Astrocyte of the cerebellum (primary cell): Measurements from ENCODE around the gene OR52N1.

ENCODE experiments used
- DNase-seq: peaks from one replicate; pipeline ENCODE4 v3.0.0-alpha.2; 2011; ENCODE audit warnings: low read depth
- H3K4me3 ChIP-seq: 2 replicates; pipeline ENCODE4 v1.5.1; 2011; ENCODE audit warnings: mild to moderate bottlenecking, low read depth, low read length, moderate library complexity
- in situ Hi-C: cut with HindIII; loops from 2 replicates; pipeline ENCODE4 v1.10.0; 2017; ENCODE audit warnings: low sequenced_read_pairs
- TF ChIP-seq, protein P1 (sequence below): IDR thresholded peaks from 2 replicates; pipeline ENCODE4 v1.5.1; 2012; ENCODE audit warnings: low read length, low read depth, moderate library complexity, mild to moderate bottlenecking; ENCODE audit errors: missing control alignments

The OR52N1 gene

DNA sequence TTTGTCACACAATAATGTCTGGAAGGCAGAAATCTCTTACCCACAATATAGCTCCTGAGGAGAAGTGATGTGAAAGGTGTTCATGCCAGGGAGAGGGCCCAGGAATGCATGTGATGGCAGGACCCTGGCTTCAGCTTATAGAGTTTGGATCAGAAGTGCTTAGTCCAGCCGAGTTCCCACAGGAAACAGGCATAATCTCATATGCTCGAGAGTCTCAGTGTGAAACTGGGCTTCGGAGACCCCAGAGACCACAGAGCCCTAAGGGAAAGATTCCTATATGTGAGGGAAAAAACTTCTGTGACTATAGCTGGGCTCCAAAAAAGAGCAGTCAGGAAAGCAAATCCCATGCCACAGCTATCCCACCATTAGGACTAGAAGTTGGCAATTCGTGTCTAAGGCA is 7.8 kb downstream of the OR52N1 start, which contains the start of gene OR52N5:
OR52N5 (minus strand) TSS at position 101 of the 400 bp plus-strand sequence. CDS start 4,721 bp downstream, outside the sequence.
- DNase-seq: no peak
- H3K4me3 ChIP-seq: no peak within 1 kb of the TSS
- TF ChIP-seq, protein P1, sequence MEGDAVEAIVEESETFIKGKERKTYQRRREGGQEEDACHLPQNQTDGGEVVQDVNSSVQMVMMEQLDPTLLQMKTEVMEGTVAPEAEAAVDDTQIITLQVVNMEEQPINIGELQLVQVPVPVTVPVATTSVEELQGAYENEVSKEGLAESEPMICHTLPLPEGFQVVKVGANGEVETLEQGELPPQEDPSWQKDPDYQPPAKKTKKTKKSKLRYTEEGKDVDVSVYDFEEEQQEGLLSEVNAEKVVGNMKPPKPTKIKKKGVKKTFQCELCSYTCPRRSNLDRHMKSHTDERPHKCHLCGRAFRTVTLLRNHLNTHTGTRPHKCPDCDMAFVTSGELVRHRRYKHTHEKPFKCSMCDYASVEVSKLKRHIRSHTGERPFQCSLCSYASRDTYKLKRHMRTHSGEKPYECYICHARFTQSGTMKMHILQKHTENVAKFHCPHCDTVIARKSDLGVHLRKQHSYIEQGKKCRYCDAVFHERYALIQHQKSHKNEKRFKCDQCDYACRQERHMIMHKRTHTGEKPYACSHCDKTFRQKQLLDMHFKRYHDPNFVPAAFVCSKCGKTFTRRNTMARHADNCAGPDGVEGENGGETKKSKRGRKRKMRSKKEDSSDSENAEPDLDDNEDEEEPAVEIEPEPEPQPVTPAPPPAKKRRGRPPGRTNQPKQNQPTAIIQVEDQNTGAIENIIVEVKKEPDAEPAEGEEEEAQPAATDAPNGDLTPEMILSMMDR: no peak
- in situ Hi-C loops: no loop called here

DNA sequence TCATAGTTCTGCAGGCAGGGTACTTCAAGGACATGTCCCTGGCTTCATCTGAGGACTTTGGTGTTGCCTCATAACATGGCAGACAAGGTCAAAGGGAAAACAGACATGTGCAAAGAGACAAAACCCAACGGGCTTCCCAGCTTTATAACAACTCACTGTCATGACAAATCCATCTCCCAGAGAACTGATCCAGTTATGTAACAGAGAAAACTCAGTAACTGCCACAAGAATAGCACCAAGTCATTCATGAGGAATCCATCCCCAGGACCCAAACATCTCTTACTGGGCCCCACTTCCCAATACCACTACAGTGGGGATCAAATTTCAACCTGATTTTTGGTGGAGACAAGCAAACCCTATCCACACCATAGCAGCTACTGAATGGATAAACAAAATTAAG is 24.0 kb downstream of the OR52N1 start:
- TF ChIP-seq, protein P1: no peak
- no peak overlapping the region for H3K4me3 ChIP-seq
- in situ Hi-C loops: no loop called here
- no peak for DNase-seq

DNA sequence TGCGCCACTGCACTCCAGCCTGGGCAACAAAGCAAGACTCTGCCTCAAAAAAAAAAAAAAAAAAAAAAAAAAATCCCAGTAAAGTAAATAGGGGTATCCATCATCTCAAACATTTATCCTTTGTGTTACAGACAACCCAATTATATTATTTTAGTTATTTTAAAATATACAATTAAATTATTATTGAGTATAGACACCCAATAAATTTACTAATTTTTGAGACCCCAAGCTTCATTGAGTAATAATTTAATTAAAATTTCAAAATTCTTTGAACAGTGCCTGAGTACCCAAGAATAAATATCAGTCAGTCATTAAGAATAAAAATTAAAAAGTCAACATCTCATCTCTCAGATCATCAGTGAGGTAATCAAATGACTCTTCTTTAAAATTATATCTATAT is 37.1 kb downstream of the OR52N1 start, which contains the start of gene OR52N4:
OR52N4 (plus strand) TSS at position 301 of the 400 bp plus-strand sequence. CDS start 498 bp downstream, outside the sequence.
- in situ Hi-C loops: no loop called here
- no peak within 1 kb of the TSS for H3K4me3 ChIP-seq
- DNase-seq: no peak
- TF ChIP-seq, protein P1: no peak

DNA sequence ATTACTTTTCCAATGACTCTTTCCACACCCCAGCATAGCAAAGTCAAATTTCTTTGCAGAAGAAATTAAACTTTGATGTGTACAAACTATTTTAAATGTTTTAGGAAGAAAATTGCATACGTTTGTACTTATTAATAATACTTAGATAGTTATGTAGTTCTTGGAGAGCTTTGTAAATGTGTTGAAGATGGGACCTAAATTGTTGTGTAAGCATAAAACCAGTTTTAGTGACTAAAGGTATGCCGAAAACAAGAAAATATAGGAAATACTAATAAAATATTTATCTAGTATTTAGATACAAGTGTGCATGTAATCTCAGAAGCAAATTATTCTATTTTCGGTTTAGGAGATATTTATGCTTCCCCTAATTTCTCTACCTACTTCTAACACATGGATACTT is 41.2 kb downstream of the OR52N1 start:
- TF ChIP-seq, protein P1: no peak
- no peak overlapping the region for H3K4me3 ChIP-seq
- in situ Hi-C loops: no loop called here
- no peak for DNase-seq

DNA sequence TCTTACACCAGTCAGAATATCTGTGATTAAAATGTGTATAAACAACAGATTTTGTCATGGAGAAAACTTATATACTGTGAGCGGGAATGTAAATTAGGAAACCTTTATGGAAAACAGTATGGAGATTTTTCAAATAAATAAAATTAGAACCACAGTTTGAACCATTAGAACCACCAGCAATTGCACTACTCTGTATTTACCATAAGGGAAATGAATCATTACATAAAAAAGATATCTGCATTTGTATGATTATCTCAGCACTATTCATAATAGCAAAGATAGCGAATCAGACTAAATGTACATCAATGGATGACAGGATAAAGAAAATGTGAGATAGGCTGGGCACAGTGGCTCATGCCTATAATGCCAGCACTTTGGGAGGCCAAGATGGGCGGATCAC is 44.5 kb downstream of the OR52N1 start:
- TF ChIP-seq, protein P1: no peak
- H3K4me3 ChIP-seq: no peak overlapping the region
- in situ Hi-C loops: no loop called here
- no peak for DNase-seq

DNA sequence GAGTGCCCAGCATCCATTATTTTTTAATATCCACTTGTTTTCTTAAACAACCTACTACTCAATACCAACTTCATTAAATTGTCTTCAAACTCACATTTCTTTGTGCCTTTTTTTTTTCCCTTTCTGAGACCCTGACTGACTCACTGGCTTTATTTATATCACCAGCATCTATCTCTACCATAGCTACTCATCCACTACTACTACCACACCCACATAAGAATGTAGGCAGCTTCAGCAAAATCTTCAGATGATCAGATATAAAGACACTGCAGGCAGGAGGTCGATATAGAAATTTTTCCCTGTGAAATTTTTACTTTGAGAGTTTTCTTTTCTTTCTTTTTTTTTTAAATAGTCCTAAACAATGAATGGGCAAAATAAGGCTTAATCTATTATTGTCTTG is 52.6 kb downstream of the OR52N1 start:
- no peak overlapping the region for H3K4me3 ChIP-seq
- TF ChIP-seq, protein P1: no peak
- no peak for DNase-seq
- in situ Hi-C loops: no loop called here
